ENCODE data around the gene IL22.
A peak's percentile ranks its signal among the peaks of the same experiment; 100 is the strongest.

IL22 gene

GRCh38 chr12:68242777-68243176 is 10.6 kb downstream of the IL22 start:
- Histone ChIP-seq H3K27me3 (no peaks in the 10 kb centered on the region), H3K36me3 (no peaks in the 10 kb centered on the region), H3K4me3 (ENCODE audit: low read depth in 1 of 2, low read length in 1 of 2) (no peak overlapping the region), H3K4me1 (ENCODE audit: control insufficient read depth in 1 of 2, insufficient read depth in 1 of 2, low read depth in 1 of 2, low read length in 1 of 2) (peaks cover 0 to 6% of the 10 kb centered on the region in 2 experiments), H3K9me3 (no peaks in the 10 kb centered on the region), H3K27ac (no peak overlapping the region)
- no peak for TF ChIP-seq CTCF (IDR thresholded peaks at IDR 0.05)

- H3K4me3 ChIP-seq (ENCODE audit: low read depth in 1 of 2, low read length in 1 of 2), result no peak overlapping the region
- no peak for TF ChIP-seq CTCF (IDR thresholded peaks at IDR 0.05)
- H3K9me3 ChIP-seq, result no peaks in the 10 kb centered on the region
- peaks cover 11 to 23% of the 10 kb centered on the region in 2 experiments for H3K4me1 ChIP-seq (ENCODE audit: control insufficient read depth in 1 of 2, insufficient read depth in 1 of 2, low read depth in 1 of 2, low read length in 1 of 2)
- H3K27me3 ChIP-seq, result no peaks in the 10 kb centered on the region
- H3K36me3 ChIP-seq, result no peaks in the 10 kb centered on the region
- no peak overlapping the region for H3K27ac ChIP-seq
These were observed 12.4 kb downstream of the IL22 start for GRCh38 chr12:68240975-68241374.

- no peak for TF ChIP-seq CTCF (IDR thresholded peaks at IDR 0.05)
- H3K4me1 ChIP-seq (ENCODE audit: control insufficient read depth in 1 of 2, insufficient read depth in 1 of 2, low read depth in 1 of 2, low read length in 1 of 2), result peaks cover 11 to 25% of the 10 kb centered on the region in 2 experiments
- H3K27ac ChIP-seq, result no peak overlapping the region
- no peak overlapping the region for H3K4me3 ChIP-seq (ENCODE audit: low read depth in 1 of 2, low read length in 1 of 2)
- H3K36me3 ChIP-seq, result no peaks in the 10 kb centered on the region
- no peaks in the 10 kb centered on the region for H3K9me3 ChIP-seq
- H3K27me3 ChIP-seq, result no peaks in the 10 kb centered on the region
These were observed 13.3 kb downstream of the IL22 start for GRCh38 chr12:68240079-68240478.

GRCh38 chr12:68239309-68239982 is 14.0 kb downstream of the IL22 start:
- H3K4me3 ChIP-seq (ENCODE audit: low read depth in 1 of 2, low read length in 1 of 2), result no peak overlapping the region
- no peak overlapping the region for H3K27ac ChIP-seq
- no peaks in the 10 kb centered on the region for H3K36me3 ChIP-seq
- peaks cover 11 to 25% of the 10 kb centered on the region in 2 experiments for H3K4me1 ChIP-seq (ENCODE audit: control insufficient read depth in 1 of 2, insufficient read depth in 1 of 2, low read depth in 1 of 2, low read length in 1 of 2)
- no peaks in the 10 kb centered on the region for H3K9me3 ChIP-seq
- no peak for TF ChIP-seq CTCF (IDR thresholded peaks at IDR 0.05)
- H3K27me3 ChIP-seq, result no peaks in the 10 kb centered on the region

- no peak overlapping the region for H3K4me3 ChIP-seq (ENCODE audit: low read depth in 1 of 2, low read length in 1 of 2)
- TF ChIP-seq CTCF (IDR thresholded peaks at IDR 0.05), result no peak
- peaks cover 11 to 25% of the 10 kb centered on the region in 2 experiments for H3K4me1 ChIP-seq (ENCODE audit: control insufficient read depth in 1 of 2, insufficient read depth in 1 of 2, low read depth in 1 of 2, low read length in 1 of 2)
- H3K36me3 ChIP-seq, result no peaks in the 10 kb centered on the region
- no peaks in the 10 kb centered on the region for H3K27me3 ChIP-seq
- H3K9me3 ChIP-seq, result no peaks in the 10 kb centered on the region
- H3K27ac ChIP-seq, result peak overlapping the region; percentile 66
These were observed 15.8 kb downstream of the IL22 start for GRCh38 chr12:68237619-68238018.

Data from neutrophil (primary cell).